Measurements from ENCODE around the gene ANKLE1. TPM values are rescaled to one million over a fixed set of nuclear protein-coding genes. Genes with fewer than 3 reads are reported as not detected.

Gene ANKLE1
- polyA plus RNA-seq, 1 of the 3 experiments (the other 2 are of a cell fraction) = 2.6 TPM

- Histone ChIP-seq H3K9ac (no peak overlapping the region), H2AFZ (ENCODE audit: low read depth) (peak overlapping the region; percentile 86), H3K79me2 (ENCODE audit: insufficient read depth) (no peaks in the 10 kb centered on the region), H3K4me3 (ENCODE audit: low read depth in 2 of 2, low read length in 1 of 2) (peak overlapping the region; percentile 36 to 62), H3K27ac (ENCODE audit: low read depth in 2 of 2, low read length in 1 of 2) (peak overlapping the region in 1 of 2 experiments; percentile 17; a peak in 1 of 4 replicates), H3K27me3 (ENCODE audit: insufficient read depth) (no peaks in the 10 kb centered on the region), H3K9me3 (no peaks in the 10 kb centered on the region), H3K4me2 (peak overlapping the region; percentile 93), H3K9me2 (no peaks in the 10 kb centered on the region), H3F3A (replicated peaks; ENCODE audit: insufficient read depth) (peaks cover 19% of the 10 kb centered on the region), H3K4me1 (ENCODE audit: control insufficient read depth in 1 of 2, insufficient read depth in 2 of 2, low read depth in 1 of 2, low read length in 1 of 2) (peaks cover 0 to 2% of the 10 kb centered on the region in 2 experiments; a peak in 1 of 4 replicates), H4K20me1 (ENCODE audit: insufficient read depth) (no peaks in the 10 kb centered on the region), H3K36me3 (replicated peaks in 1 of 2; ENCODE audit: control insufficient read depth in 1 of 2, insufficient read depth in 2 of 2, low read length in 1 of 2) (no peaks in the 10 kb centered on the region)
- 18% methylated on average over 20 of the region's 45 CpGs for WGBS (ENCODE audit: low lambda C conversion rate)
- CTCF ChIA-PET = interaction anchor here (0.6 to 4.6 kb wide), 29 partner anchors 10 to 510 kb away, joined by 3 to 35 read pairs (median 4); partner anchors contain the start of genes ABHD8, MRPL34, USE1 and USHBP1
- POLR2A ChIA-PET = interaction anchor here (0.6 to 3.5 kb wide), 7 partner anchors 10 to 623 kb away, joined by 3 to 16 read pairs (median 3); partner anchors contain the start of genes BABAM1, OCEL1, SMIM7 and USE1
- peak; percentile 94 for DNase-seq
- TF ChIP-seq MEF2A (IDR thresholded peaks at IDR 0.05; ENCODE audit: borderline replicate concordance, low read depth) = no peak
- no peak for TF ChIP-seq RFX5 (IDR thresholded peaks at IDR 0.05; ENCODE audit: low read length)
- TF ChIP-seq ELF1 (IDR thresholded peaks at IDR 0.05) = no peak
- no peak for TF ChIP-seq GABPA (IDR thresholded peaks at IDR 0.05; ENCODE audit: low read depth)
- TF ChIP-seq USF2 (IDR thresholded peaks at IDR 0.05; ENCODE audit: borderline replicate concordance, low read depth, low read length) = no peak
- no peak for TF ChIP-seq PBX3 (IDR thresholded peaks at IDR 0.05)
- TF ChIP-seq CHD2 (IDR thresholded peaks at IDR 0.05; ENCODE audit: low read length, partially characterized antibody) = peak; percentile 23
- no peak for TF ChIP-seq IRF3 (IDR thresholded peaks at IDR 0.05; ENCODE audit: low read depth, low read length)
- no peak for TF ChIP-seq NFIC (IDR thresholded peaks at IDR 0.05; ENCODE audit: borderline replicate concordance)
- no peak for TF ChIP-seq REST (IDR thresholded peaks at IDR 0.05; ENCODE audit: low read depth, low read length)
- no peak for TF ChIP-seq YY1 (IDR thresholded peaks at IDR 0.05; ENCODE audit: low read depth)
- TF ChIP-seq USF1 (IDR thresholded peaks at IDR 0.05; ENCODE audit: borderline replicate concordance, low read depth) = no peak
- no peak for TF ChIP-seq TAF1 (IDR thresholded peaks at IDR 0.05; ENCODE audit: borderline replicate concordance, low read depth, low read length)
- peak; percentile 73 for TF ChIP-seq MXI1 (IDR thresholded peaks at IDR 0.05; ENCODE audit: low read depth, low read length)
- TF ChIP-seq FOXM1 (IDR thresholded peaks at IDR 0.05; ENCODE audit: low read depth) = no peak
- TF ChIP-seq CTCF (IDR thresholded peaks at IDR 0.05) = peak; percentile 84
- peak; percentile 88 for TF ChIP-seq SMC3 (IDR thresholded peaks at IDR 0.05; ENCODE audit: low read depth, low read length)
- peak; percentile 91 for TF ChIP-seq MAX (IDR thresholded peaks at IDR 0.05; ENCODE audit: low read depth)
- TF ChIP-seq EZH2phosphoT487 (IDR thresholded peaks at IDR 0.05; ENCODE audit: borderline replicate concordance, low read depth) = no peak
- TF ChIP-seq RCOR1 (IDR thresholded peaks at IDR 0.05; ENCODE audit: low read length) = 0 out of 2 replicates have a peak, but pooled peaks have one; percentile 8
- no peak for TF ChIP-seq TCF12 (IDR thresholded peaks at IDR 0.05)
- peak; percentile 89 for TF ChIP-seq RAD21 (IDR thresholded peaks at IDR 0.05; ENCODE audit: low read length)
- no peak for TF ChIP-seq FOSL2 (IDR thresholded peaks at IDR 0.05; ENCODE audit: borderline replicate concordance, low read depth)
Observed at GRCh38 chr19:17282488-17283125, 906 bp downstream of the ANKLE1 start.

Measured in SK-N-SH (cell line).